Amniotic epithelial cell (primary cell): ENCODE measurements around the gene LINS1.

Experiments used
- DNase-seq: peaks from one replicate; pipeline ENCODE4 v3.0.0-alpha.2; 2010; ENCODE audit warnings: low read depth

Gene LINS1

DNA sequence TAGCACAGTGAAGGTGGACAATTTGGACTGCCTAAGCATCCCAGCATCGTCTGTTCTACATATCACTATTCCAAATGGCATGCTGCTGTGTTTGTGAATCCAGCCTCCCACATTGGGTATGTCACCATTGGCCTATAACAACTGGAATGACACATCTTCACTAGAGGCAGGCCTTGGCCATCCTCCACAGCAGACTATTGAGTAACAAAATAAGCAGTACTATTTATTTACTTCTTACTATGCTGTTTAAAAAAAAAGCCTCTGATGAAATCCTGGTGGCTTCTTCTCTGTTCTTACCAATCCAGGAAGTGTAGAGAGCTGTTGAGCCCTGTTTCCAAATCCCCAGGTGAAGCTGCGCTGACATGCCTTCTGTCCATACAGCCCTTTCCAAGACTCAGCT is 42.7 kb downstream of the LINS1 start:
- DNase-seq, result peak; percentile 81

DNA sequence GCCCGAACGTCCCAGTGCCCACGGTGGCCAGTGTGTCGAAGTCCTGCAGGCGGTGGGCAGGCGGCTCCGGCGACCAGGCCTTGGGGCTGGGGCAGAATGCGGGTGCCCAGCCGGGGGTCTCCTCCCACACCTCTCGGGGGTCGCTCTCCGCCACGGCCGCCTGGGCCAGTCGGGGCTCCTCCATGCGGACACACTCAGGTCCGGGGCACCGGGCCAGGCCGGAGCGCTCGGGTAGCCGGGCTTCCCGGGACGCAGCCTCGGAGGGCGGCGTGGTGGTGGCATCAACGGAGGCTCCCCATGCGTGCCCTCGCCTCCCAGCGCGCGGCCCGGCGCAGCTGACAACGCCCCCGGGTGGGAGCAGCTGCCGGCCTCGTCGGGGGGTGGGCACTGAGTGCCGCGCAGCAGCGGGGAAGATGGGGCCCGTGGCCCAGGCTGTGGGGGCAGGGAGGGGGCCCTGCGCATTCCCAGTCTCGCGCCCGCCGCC is 43.2 kb downstream of the LINS1 start:
- no peak for DNase-seq

DNA sequence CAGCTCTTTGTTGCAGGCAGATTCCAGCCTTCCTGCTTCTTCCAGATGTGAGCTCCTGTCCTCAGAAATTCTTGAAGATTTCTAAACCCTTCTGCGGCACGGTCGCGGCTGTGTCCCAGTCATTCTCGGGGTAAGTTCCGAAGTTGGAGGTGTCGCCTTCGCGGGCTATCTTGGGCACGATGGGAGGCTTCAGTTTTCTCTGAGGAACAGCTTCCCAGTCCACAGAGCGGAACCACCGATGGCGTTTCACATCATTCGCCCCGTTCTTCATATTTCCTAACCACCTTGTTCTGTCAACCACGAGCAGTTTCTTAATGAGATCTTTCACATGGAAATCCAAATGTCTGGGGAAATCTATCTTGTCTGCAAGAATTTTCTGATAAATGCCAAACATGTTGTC is 48.5 kb downstream of the LINS1 start:
- no peak for DNase-seq

DNA sequence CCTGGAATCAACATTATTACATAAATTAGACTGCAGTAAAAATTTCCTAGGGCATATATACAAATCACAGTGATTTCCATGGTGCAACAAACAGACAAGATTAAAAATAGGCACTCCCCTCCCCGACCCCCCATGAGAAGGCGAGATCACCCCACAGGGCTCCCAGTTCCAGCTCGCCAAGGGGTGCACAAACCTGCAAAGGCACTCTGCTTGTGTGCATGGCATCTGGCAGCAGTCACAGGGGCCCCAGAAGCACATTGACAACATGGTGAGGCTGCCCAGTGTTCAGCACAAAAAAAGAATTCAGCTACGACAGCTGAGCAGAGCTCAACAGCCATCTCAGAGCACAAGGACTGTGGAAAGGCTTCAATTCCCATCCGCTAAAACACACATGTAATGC is 54.0 kb downstream of the LINS1 start:
- no peak for DNase-seq

DNA sequence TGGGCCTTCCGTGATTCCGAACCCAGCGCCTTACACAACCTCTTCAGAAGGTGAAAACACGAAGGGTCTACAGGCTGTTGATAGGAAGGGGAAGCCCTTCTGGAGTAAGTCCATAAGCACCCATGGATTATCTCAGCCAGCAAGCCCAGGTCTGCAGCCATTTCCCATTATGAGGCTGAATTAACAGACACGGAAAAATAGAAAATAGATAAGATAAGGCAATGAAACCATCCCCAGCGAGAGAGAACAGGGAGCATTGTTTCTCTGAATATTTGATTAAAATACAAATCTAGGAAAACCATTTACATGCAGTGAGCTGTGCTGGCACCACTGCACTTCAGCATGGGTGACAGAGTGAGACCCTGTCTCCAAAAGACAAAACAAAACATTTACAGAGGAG is 57.0 kb downstream of the LINS1 start:
- DNase-seq, result no peak

DNA sequence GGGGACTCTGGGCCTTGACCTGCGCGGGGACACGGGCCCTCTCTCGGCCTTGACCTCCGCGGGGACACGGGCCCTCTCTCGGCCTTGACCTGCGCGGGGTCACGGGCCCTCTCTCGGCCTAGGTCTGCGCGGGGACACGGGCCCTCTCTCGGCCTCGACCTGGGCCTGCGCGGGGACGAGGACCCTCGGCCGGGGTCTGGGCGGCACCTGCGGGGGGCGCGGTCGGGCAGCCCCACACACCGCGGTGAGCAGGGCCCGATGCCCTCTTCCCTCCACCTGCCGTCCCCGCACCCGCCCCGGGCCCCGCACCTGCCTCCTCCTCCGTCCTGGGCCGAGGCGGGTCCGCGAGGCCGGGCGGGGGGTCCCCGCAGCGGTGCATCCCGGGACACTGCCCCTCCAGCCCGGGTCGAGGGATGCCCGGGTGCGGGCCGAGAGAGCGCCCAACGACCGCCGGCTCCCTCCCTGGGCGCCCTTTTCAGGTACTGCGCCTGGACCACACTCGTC is 57.6 kb downstream of the LINS1 start:
- no peak for DNase-seq

DNA sequence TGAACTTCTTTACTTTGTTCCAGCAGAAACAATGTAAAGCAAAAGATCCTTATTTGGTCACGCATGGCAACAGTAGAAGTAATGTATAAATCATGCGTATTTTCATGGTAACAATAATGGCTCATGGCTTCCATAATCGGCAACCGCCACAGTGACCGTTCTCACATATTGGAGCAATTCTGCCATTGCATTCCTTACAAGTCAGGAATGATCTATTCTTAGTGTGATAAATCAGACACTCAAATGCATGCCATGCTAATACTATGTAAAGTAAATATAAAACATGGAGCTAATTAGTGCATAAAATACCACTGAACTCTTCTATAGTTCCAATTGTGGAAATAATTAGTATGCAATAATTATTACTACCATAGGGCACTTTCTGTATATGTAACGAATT is 59.7 kb downstream of the LINS1 start:
- no peak for DNase-seq

DNA sequence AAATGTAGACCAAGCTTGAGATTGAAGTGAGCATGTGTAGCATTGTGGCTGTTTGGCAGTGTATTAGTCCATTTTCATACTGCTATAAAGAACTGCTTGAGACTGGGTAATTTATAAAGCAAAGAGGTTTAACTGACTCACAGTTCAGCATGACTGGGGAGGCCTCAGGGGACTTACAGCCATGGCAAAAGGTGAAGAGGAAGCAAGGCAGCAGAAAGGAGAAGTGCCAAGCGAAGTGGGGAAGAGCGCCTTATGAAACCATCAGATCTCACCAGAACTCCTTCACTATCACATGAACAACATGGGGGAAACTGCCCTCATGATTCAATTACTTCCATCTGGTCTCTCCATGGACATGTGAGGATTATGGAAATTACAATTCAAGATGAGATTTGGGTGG is 64.7 kb downstream of the LINS1 start:
- no peak for DNase-seq

DNA sequence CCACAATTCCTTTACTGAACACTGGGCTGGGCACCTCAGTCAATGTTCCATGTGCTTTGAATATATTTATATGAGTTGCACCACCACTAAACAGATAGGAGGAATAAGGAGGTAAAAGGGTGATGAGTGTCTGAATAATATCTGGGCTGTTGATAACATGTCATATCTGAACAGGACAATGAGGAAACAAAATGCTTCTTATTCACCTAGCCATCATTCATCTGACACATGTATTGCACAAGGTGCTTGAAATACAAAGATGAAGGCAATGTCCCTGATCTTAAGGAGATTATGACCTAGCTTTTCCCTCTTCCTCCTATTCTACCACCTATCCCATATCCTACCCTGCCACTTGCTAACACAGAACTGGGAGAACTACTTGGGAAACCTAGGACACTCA is 65.3 kb downstream of the LINS1 start:
- no peak for DNase-seq

DNA sequence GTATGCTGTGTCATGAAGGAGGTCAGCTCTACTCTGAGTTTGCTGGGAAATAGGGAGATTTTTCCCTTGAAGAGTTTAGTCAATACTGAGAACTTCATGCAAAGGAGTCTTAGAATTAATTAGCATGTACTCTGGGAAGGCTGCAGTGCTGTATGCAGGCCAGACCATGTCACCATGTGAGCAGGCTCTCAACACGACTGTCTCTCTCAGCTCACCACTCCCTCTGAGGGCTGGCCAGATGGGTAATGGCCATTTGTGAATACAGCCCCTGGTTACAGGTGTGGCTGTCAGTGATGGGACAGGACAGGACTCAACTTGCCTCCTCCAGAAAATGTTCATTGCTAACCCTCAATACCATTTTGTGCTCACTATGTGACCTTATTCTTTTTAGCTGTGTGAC is 68.1 kb downstream of the LINS1 start:
- DNase-seq, result no peak

DNA sequence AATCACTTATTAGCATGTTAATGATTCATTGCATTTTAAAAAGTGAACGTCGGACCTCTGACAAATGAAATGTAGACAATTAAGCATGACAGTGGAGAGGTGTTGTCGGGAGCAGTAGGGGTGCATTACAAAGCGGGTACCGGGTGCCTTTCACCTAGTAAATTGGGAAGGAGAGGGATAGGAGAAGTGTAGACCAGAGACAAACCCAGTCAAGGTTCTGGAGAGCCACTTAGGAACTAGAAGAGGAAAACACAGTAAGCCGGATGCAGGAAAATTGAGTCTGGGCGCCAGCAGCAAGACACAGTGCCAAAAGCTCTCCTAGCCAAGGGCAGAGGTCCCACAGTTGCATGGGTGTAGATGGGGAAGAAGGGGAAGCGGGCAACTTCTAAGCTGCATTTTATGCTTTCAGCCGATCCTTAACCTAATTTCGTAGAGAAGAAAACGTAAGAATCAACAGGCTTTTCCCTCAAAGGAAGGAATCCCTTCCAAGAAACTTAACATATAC is 70.1 kb downstream of the LINS1 start:
- DNase-seq, result no peak

DNA sequence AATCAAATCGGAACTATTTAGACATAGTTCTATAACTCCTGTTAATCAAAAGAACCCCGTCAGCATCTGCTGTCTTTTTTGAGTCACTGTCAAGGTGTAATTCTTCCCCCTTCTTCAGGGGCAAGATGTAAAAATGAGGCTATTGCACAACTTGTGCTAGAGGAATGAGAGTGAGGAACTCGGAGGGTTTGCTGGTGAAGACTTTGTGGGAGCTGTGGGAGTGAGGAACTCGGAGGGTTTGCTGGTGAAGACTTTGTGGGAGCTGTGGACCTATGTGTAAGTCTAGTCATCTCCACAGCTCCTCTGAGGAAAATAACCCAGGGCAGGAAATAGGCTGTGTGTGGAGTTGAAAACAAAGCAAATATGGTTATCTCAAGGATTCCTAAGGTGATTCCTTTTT is 70.8 kb downstream of the LINS1 start:
- no peak for DNase-seq

DNA sequence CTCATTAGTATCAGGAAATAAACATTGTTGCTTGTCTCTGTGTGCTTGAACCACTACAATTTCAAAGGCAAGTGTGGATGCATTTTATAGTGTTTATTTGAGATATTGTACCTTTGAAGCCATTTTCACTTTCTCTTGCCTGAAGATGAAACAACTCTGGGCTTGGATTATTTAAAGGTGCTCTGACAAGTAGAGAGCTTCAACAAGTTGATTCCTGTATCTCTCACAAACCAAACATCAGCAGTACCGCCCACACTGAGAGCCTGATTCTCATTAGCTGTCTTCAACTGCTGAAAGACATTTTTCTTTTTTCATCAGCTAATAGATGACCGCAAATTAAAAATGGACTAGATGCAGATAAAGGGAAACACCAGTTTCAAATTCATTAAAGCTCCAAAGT is 72.4 kb downstream of the LINS1 start:
- no peak for DNase-seq

DNA sequence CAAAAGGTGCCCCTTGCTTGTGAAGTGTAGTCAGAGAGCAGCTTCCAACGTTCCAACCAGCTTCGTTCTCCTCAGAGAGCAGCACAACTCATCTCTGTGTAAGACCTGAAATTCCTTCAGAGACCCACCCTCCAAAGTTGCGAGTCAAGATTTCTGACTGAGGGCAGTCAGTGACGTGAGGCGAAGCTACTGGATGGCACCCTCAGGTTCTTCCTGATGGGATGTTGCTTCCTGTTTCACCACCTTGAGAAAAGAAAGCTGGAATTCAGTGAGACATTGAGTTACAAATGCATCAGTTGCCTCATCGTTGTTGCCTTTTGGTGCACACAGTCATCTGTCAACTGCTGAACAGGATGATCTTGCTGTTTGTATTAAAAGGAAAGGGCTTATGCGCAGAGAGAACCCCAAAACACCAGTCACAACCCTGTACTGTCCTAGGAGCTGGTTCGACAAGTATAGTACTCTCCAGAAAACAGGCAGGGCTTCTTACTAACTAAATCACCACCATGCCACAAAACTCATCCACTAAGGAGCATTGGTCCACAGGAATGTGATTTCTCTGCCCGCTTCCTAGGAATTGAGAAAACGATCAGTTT is 73.1 kb downstream of the LINS1 start, which contains the start of gene CERS3:
Gene CERS3, minus strand, starts transcription at position 118 of the 596 bp plus-strand sequence. CDS start 27,101 bp downstream, outside the sequence.
- DNase-seq, result no peak

DNA sequence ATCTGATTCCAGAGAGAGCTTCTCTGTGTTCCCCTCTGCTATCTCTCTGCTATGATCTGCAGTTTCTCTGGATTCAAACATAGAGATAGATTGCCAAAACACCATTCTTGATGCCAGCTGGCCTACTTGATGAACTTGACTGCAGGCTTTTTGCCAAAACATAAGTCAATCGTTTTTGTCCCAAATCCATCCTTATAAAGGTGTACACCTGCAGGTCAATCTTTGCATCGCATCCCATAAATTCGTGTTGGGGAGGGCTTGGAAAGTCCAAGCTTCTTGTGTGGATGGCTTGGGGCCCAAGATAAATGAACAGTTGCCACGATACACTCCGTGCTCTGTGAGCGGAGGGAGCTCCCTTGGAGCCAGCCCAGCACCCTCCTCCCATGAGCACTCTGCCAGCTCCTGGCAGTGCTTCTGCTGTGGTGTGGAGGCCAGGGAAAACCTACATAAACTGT is 75.9 kb downstream of the LINS1 start:
- DNase-seq, result no peak

DNA sequence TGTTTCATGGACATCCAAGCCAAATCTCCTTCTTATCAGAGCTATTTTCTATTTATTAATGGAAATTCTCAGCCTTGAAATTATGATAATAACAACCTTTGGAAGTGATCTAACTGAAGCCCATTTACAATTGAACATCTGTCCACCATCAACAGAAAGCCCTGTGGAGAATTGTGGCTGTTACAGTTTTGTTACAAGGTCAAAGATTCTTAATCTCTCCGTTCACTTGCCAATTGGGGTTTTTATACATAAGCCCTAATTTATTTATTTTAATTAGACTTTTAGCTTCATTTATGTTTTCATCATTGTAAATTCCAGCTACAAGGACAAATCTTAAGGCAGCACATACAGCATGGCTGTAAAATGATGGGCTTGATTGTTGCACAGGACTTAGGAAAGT is 76.5 kb downstream of the LINS1 start:
- no peak for DNase-seq

DNA sequence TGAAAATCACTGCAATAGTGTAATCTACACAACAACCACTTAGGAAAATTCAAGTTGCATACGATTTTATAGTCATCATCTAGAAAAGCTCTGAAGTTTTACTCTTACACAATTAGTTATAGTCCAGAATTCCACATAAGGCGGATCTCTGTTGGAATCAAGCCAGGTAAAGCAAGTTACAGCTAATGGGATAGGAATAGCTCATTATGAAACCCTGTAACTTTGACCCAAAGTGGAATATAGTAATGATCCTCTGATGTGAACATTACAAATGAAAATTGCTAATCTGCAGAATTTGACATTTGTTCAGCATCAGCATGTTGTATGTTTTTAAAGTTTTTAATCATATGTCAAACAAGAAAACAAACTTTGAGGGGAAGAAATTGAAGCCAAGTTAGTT is 77.7 kb downstream of the LINS1 start:
- no peak for DNase-seq

DNA sequence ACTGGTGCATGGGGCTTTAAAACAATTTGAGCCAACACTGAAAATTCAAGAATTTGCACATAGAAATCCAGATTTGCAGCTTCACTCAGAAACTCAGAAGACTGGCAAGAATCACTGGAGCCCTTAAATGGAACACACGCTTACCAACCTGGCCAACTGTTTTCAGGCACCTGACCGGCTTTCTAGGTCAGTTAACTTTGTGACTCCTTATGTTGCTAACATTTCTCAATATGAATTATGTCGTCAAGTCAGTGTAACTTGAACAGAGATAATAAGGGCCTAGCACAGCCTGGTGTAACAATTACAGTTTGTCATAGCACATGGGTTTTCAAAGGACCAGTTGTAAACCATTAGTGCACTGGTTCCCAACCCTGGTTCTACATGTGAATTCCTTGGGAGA is 80.1 kb downstream of the LINS1 start:
- no peak for DNase-seq

DNA sequence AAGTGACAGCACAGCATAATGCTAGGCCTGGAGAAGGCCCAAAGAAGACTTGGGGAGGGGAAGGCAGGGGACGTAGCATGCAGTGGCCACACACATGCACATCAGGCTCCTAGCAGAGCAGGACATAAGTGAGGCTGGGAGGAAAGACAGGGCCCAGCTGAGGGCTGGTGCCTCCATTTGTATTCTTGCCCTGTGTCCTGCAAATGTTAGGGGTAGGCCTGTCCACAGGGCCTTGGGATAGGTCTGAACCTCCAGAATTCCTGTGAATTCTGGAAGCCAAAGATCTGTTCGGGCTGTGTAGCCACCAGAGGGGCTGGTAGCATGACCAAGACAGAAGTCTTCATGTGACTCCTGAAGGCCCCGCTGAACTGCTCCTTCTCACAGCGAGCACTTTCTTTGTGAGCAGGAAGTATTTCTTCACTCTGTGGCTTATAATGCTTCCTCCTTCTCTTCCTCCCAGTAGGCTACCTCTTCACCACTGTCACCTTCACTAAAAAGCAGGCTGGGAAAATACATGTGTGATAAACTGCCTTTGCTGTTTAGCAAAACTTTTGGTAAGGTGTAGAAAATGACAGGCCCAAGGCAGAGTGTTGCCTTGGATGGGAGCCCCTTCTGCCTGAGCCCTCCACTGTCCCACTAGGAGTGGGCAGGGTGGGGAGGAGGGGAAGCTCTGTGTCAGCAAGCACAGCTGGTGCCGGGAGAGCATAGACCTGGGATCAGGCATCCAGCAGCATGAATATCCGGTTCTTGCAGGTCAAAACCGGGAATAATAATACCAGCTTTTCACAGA is 81.7 kb downstream of the LINS1 start:
- no peak for DNase-seq

DNA sequence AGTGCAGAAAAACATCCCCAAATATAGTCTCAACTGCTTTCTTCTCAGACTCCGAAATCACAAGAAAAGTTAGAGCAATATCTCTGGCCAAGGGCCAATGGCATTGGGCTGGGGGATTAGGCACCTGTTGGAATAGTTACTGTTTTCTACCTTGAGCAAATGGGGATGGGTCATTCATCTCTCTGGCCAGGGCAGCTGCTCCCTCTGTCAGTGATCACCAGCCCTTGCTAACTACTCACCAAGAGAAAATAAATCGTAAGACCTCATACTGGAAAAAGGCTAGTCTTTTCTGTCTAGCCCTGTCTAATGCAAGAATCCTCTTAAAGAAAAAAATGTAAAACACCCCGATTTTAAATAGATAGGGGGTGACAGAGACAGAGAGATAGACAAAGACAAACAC is 84.1 kb downstream of the LINS1 start:
- DNase-seq, result no peak
